ENCODE results near the gene SSBP3.
"Not testable (repeated sequence)": the region's sequence is repeated elsewhere in the genome, so short reads cannot be mapped to it uniquely, and the experiment has no call there.

DNA sequence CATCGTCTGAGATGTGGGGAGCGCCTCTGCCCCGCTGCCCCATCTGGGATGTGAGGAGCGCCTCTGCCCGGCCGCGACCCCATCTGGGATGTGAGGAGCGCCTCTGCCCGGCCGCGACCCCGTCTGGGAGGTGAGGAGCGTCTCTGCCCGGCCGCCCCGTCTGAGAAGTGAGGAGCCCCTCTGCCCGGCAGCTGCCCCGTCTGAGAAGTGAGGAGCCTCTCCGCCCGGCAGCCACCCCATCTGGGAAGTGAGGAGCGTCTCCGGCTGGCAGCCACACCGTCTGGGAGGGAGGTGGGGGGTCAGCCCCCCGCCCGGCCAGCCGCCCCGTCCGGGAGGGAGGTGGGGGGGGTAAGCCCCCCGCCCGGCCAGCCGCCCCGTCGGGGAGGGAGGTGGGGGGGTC lies 173.0 kb downstream of the SSBP3 start:
- TF ChIP-seq, protein P1, sequence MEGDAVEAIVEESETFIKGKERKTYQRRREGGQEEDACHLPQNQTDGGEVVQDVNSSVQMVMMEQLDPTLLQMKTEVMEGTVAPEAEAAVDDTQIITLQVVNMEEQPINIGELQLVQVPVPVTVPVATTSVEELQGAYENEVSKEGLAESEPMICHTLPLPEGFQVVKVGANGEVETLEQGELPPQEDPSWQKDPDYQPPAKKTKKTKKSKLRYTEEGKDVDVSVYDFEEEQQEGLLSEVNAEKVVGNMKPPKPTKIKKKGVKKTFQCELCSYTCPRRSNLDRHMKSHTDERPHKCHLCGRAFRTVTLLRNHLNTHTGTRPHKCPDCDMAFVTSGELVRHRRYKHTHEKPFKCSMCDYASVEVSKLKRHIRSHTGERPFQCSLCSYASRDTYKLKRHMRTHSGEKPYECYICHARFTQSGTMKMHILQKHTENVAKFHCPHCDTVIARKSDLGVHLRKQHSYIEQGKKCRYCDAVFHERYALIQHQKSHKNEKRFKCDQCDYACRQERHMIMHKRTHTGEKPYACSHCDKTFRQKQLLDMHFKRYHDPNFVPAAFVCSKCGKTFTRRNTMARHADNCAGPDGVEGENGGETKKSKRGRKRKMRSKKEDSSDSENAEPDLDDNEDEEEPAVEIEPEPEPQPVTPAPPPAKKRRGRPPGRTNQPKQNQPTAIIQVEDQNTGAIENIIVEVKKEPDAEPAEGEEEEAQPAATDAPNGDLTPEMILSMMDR (IDR thresholded peaks at IDR 0.05), result not testable (repeated sequence)
- TF ChIP-seq POLR2AphosphoS5 (IDR thresholded peaks at IDR 0.05; ENCODE audit: insufficient read depth in 1 of 2, low read depth in 1 of 2), result not testable (repeated sequence)
